Heart left ventricle (tissue), 13 donors: Measurements from ENCODE around the gene ATP1A4.

Experiments used
- POLR2A ChIP-seq, 2 donors: fragments of 450-650 bp; IDR thresholded peaks; one replicate each; pipeline ENCODE4 v1.6.1; 2017; ENCODE audit warnings: antibody characterized with exemption in 2 of 2, mild to moderate bottlenecking in 2 of 2, moderate library complexity in 2 of 2
- TF ChIP-seq, protein P1 (sequence below), 12 donors: fragments of 200-600 bp; sonication (generic) in 4 of 12; IDR thresholded peaks; one replicate each; pipeline versions ENCODE4 v1.5.0 to v1.8.0; 2018 to 2022; ENCODE audit warnings: antibody characterized with exemption in 12 of 12, mild to moderate bottlenecking in 5 of 12
- donor health status: ischemic (EF 13 %, LVEDD 7.1; RV severe dilation, severe dysfunction).
- donor health status: DM: no; HTN: yes; CAD: no.
- donor health status: DM: no; HTN: no; CAD: no.
- donor health status: ischemic (EF 25% LVEDD 6.9; RV normal size, moderate dysfunction).
- donor health status: ischemic (EF 25% LVEDD 5.7; RV mildly dilated, moderate dysfunction).
- donor health status: ischemic (EF 35%, LVEDD 5.7; RV mildly dilated, moderate dysfunction).
- donor health status: nonischemic (EF 11% LVEDD 7.7; RV severe dilation, severe dysfunction).
- donor health status: DM: yes; HTN: yes; CAD: no.
- donor health status: PGD.
- donor health status: ischemic (EF 29% LVEDD 5.4; RV normal size, mild dysfunction).
- donor health status: nonischemic (EF 23%, LVEDD 6.1; RV moderate dilation, normal function).

GRCh38 chr1:160166166-160166868, 14.9 kb downstream of the ATP1A4 start:
- TF ChIP-seq, protein P1, sequence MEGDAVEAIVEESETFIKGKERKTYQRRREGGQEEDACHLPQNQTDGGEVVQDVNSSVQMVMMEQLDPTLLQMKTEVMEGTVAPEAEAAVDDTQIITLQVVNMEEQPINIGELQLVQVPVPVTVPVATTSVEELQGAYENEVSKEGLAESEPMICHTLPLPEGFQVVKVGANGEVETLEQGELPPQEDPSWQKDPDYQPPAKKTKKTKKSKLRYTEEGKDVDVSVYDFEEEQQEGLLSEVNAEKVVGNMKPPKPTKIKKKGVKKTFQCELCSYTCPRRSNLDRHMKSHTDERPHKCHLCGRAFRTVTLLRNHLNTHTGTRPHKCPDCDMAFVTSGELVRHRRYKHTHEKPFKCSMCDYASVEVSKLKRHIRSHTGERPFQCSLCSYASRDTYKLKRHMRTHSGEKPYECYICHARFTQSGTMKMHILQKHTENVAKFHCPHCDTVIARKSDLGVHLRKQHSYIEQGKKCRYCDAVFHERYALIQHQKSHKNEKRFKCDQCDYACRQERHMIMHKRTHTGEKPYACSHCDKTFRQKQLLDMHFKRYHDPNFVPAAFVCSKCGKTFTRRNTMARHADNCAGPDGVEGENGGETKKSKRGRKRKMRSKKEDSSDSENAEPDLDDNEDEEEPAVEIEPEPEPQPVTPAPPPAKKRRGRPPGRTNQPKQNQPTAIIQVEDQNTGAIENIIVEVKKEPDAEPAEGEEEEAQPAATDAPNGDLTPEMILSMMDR (IDR thresholded peaks at IDR 0.05): no peak
- no peak for TF ChIP-seq POLR2A (IDR thresholded peaks at IDR 0.05)
